ENCODE results near the gene DSCAM. TPM values are rescaled to one million over a fixed set of nuclear protein-coding genes. Genes with fewer than 3 reads are reported as not detected.

DSCAM gene
- total RNA-seq, 2 experiments from 2014 or later: not detected

DNA sequence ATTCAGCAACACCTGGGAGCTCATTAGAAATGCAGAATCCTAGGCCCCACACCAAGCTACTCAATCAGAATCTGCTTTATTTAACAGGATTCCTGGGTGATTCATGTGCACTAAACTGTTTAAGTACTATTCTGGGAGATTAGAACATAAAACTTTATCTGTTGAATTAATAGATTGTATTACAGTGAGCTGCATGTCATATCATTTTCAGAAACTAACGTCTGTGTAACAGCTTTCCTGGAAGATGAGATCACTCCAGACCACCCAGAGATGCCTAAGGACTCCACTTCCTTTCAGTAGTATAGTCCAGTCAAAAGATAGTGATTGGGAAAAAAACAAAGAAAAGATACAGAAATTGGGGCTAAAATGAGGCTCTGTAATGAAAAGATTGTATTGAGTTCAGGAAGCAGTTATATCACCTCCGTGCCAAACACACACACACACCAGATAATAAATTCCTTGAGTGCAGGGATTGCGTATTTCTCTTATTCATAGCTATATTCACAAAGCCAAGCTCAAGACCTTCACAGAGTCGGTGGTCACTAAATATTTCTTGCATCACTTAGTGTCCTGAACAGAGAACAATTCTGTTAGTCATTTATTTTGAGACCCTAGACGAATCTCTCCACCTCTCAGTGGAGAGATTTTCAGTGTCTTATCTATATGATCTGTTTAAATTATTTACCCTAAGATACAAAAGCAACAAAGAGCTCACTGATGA, 178.2 kb downstream of the DSCAM start:
- H3K4me3 Mint-ChIP-seq: no peak overlapping the region
- ATAC-seq (ENCODE audit: poor library complexity): no peak
- H3K36me3 Mint-ChIP-seq (ENCODE audit: low read depth): no peaks in the 10 kb centered on the region
- Histone ChIP-seq H3K4me3 (ENCODE audit: low read length) (no peak overlapping the region), H3K4me1 (ENCODE audit: insufficient read depth, low read length) (no peaks in the 10 kb centered on the region), H3K36me3 (ENCODE audit: insufficient read depth, low read length) (no peaks in the 10 kb centered on the region), H3K27me3 (ENCODE audit: control insufficient read depth in 1 of 2, insufficient read depth in 2 of 2, low read length in 2 of 2) (no peaks in the 10 kb centered on the region), H3K27ac (ENCODE audit: low read depth in 1 of 2, low read length in 2 of 2) (no peak overlapping the region), H3K9me3 (ENCODE audit: control insufficient read depth in 1 of 2, insufficient read depth in 1 of 2, low read length in 2 of 2) (peaks cover 0 to 9% of the 10 kb centered on the region in 2 experiments)
- DNase-seq: no peak
- H3K27ac Mint-ChIP-seq: no peak overlapping the region
- ChIA-PET POLR2A (no interaction called here), CTCF (no interaction called here)
- peaks cover 4% of the 10 kb centered on the region for H3K27me3 Mint-ChIP-seq
- intact Hi-C loops (cut with DNase I, micrococcal nuclease): no loop called here
- TF ChIP-seq, protein P1, sequence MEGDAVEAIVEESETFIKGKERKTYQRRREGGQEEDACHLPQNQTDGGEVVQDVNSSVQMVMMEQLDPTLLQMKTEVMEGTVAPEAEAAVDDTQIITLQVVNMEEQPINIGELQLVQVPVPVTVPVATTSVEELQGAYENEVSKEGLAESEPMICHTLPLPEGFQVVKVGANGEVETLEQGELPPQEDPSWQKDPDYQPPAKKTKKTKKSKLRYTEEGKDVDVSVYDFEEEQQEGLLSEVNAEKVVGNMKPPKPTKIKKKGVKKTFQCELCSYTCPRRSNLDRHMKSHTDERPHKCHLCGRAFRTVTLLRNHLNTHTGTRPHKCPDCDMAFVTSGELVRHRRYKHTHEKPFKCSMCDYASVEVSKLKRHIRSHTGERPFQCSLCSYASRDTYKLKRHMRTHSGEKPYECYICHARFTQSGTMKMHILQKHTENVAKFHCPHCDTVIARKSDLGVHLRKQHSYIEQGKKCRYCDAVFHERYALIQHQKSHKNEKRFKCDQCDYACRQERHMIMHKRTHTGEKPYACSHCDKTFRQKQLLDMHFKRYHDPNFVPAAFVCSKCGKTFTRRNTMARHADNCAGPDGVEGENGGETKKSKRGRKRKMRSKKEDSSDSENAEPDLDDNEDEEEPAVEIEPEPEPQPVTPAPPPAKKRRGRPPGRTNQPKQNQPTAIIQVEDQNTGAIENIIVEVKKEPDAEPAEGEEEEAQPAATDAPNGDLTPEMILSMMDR (IDR thresholded peaks at IDR 0.05): no peak
- H3K4me1 Mint-ChIP-seq (ENCODE audit: low read depth): no peaks in the 10 kb centered on the region
- H3K9me3 Mint-ChIP-seq: no peaks in the 10 kb centered on the region

DNA sequence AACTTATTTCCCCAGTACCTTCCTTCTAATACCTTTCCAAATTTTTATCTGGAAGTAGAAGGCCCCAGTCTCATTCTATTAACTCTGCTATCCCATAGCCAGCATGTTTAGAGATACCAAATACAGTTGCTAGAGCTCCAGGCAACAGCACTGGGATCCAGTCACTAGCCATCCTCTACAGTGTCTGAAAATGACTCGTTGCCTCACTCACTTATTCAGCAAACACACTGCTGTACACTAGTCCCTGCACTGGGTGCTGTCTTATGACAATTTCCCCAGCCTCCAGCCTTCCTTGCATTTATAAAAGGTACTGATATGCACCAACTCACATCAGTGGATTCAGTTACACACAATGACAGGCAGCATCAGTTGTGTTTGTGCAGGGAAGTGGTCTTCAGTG, 179.0 kb downstream of the DSCAM start:
- Mint-ChIP-seq H3K27ac (no peak overlapping the region), H3K9me3 (no peaks in the 10 kb centered on the region), H3K27me3 (peaks cover 4% of the 10 kb centered on the region), H3K36me3 (ENCODE audit: low read depth) (no peaks in the 10 kb centered on the region), H3K4me1 (ENCODE audit: low read depth) (no peaks in the 10 kb centered on the region), H3K4me3 (no peak overlapping the region)
- H3K9me3 ChIP-seq (ENCODE audit: control insufficient read depth in 1 of 2, insufficient read depth in 1 of 2, low read length in 2 of 2): peaks cover 0 to 9% of the 10 kb centered on the region in 2 experiments
- H3K27me3 ChIP-seq (ENCODE audit: control insufficient read depth in 1 of 2, insufficient read depth in 2 of 2, low read length in 2 of 2): no peaks in the 10 kb centered on the region
- TF ChIP-seq, protein P1 (IDR thresholded peaks at IDR 0.05): no peak
- H3K27ac ChIP-seq (ENCODE audit: low read depth in 1 of 2, low read length in 2 of 2): no peak overlapping the region
- H3K4me1 ChIP-seq (ENCODE audit: insufficient read depth, low read length): no peaks in the 10 kb centered on the region
- intact Hi-C loops (cut with DNase I, micrococcal nuclease): no loop called here
- no peak overlapping the region for H3K4me3 ChIP-seq (ENCODE audit: low read length)
- ChIA-PET POLR2A (no interaction called here), CTCF (no interaction called here)
- no peaks in the 10 kb centered on the region for H3K36me3 ChIP-seq (ENCODE audit: insufficient read depth, low read length)
- DNase-seq (no peak), ATAC-seq (ENCODE audit: poor library complexity) (no peak)

DNA sequence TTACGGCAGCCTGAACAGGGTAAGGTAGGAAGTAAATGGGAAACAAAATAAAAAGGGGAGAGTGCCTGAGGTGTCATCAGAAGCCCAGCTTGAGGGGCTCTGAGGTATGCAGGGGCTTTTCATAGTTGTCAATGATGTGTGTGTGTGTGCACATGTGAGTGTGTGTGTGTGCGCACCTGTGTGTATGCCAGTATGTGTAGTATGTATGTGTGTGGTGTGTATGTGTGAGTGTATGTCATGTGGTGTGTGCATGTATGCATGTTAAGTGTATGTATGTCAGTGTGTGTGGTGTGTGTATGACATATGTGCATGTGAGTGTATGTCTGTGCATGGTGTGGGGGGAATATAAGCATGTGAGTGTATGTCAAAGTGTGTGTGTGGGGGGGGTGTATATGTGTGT, 184.1 kb downstream of the DSCAM start:
- TF ChIP-seq, protein P1 (IDR thresholded peaks at IDR 0.05): no peak
- intact Hi-C loops (cut with DNase I, micrococcal nuclease): no loop called here
- H3K27ac ChIP-seq (ENCODE audit: low read depth in 1 of 2, low read length in 2 of 2): no peak overlapping the region
- Mint-ChIP-seq H3K4me3 (no peak overlapping the region), H3K27me3 (peaks cover 4% of the 10 kb centered on the region), H3K27ac (no peak overlapping the region), H3K36me3 (ENCODE audit: low read depth) (no peaks in the 10 kb centered on the region), H3K4me1 (ENCODE audit: low read depth) (no peaks in the 10 kb centered on the region), H3K9me3 (no peaks in the 10 kb centered on the region)
- POLR2A ChIA-PET: no interaction called here
- DNase-seq (no peak), ATAC-seq (ENCODE audit: poor library complexity) (no peak)
- CTCF ChIA-PET: no interaction called here
- no peak overlapping the region for H3K4me3 ChIP-seq (ENCODE audit: low read length)
- H3K4me1 ChIP-seq (ENCODE audit: insufficient read depth, low read length): no peaks in the 10 kb centered on the region
- H3K27me3 ChIP-seq (ENCODE audit: control insufficient read depth in 1 of 2, insufficient read depth in 2 of 2, low read length in 2 of 2): no peaks in the 10 kb centered on the region
- no peaks in the 10 kb centered on the region for H3K36me3 ChIP-seq (ENCODE audit: insufficient read depth, low read length)
- peaks cover 0 to 9% of the 10 kb centered on the region in 2 experiments for H3K9me3 ChIP-seq (ENCODE audit: control insufficient read depth in 1 of 2, insufficient read depth in 1 of 2, low read length in 2 of 2)
